MM.1S (cell line): Measurements from ENCODE around the gene TMEM184A.

Experiments
- DNase-seq: peaks from one replicate; pipeline ENCODE4 v3.0.0-alpha.2; 2015
- H2AFZ ChIP-seq: fragments of 300-600 bp; sonication (generic); 2 replicates; pipeline ENCODE4 v1.6.0; 2016; ENCODE audit warnings: antibody characterized with exemption, low read length
- H3F3A ChIP-seq: fragments of 300-600 bp; sonication (generic); 2 replicates; pipeline ENCODE4 v1.6.1; 2016; ENCODE audit warnings: mild to moderate bottlenecking, antibody characterized with exemption, low read length, moderate library complexity, mixed read lengths; ENCODE audit not compliant: insufficient read depth
- H3K27ac ChIP-seq: fragments of 300-600 bp; sonication (generic); 2 replicates; pipeline ENCODE4 v1.5.1; 2016; ENCODE audit warnings: mild to moderate bottlenecking, low read length
- H3K27me3 ChIP-seq: fragments of 300-600 bp; sonication (generic); replicated peaks from 2 replicates; pipeline ENCODE4 v1.6.0; 2016; ENCODE audit warnings: low read length; ENCODE audit not compliant: insufficient read depth
- H3K36me3 ChIP-seq: fragments of 300-600 bp; sonication (generic); replicated peaks from 2 replicates; pipeline ENCODE4 v1.6.1; 2016; ENCODE audit warnings: mild to moderate bottlenecking, low read length, mixed read lengths; ENCODE audit not compliant: insufficient read depth
- H3K4me1 ChIP-seq: fragments of 300-600 bp; sonication (generic); 2 replicates; pipeline ENCODE4 v1.6.1; 2016; ENCODE audit warnings: low read length, mixed read lengths
- H3K4me2 ChIP-seq: fragments of 300-600 bp; sonication (generic); 2 replicates; pipeline ENCODE4 v1.6.0; 2016; ENCODE audit warnings: low read depth, low read length
- H3K4me3 ChIP-seq: fragments of 300-600 bp; sonication (generic); 2 replicates; pipeline ENCODE4 v1.5.1; 2016; ENCODE audit warnings: low read length, mixed read lengths
- H3K79me2 ChIP-seq: fragments of 300-600 bp; sonication (generic); 2 replicates; pipeline ENCODE4 v1.6.1; 2016; ENCODE audit warnings: mixed run types, low read length, mixed read lengths
- H3K9ac ChIP-seq: fragments of 300-600 bp; sonication (generic); 2 replicates; pipeline ENCODE4 v1.6.1; 2016; ENCODE audit warnings: low read length, mixed read lengths
- H3K9me2 ChIP-seq: fragments of 300-600 bp; sonication (generic); replicated peaks from 2 replicates; pipeline ENCODE4 v1.6.1; 2016; ENCODE audit warnings: mild to moderate bottlenecking, low read length, mixed read lengths; ENCODE audit not compliant: insufficient read depth
- H3K9me3 ChIP-seq: fragments of 300-600 bp; sonication (generic); replicated peaks from 2 replicates; pipeline ENCODE4 v1.6.1; 2016; ENCODE audit warnings: mild to moderate bottlenecking, low read length, mixed read lengths; ENCODE audit not compliant: insufficient read depth
- H4K20me1 ChIP-seq: fragments of 300-600 bp; sonication (generic); 2 replicates; pipeline ENCODE4 v1.6.1; 2016; ENCODE audit warnings: mild to moderate bottlenecking, low read length, moderate library complexity, mixed read lengths; ENCODE audit not compliant: insufficient read depth
- CTCF ChIP-seq: fragments of 300-600 bp; sonication (generic); IDR thresholded peaks from 2 replicates; pipeline ENCODE4 v1.5.1; 2016; ENCODE audit warnings: antibody characterized with exemption, low read length, mixed read lengths
- EZH2 ChIP-seq: fragments of 300-600 bp; sonication (generic); optimal IDR thresholded peaks from 2 replicates; pipeline ENCODE3; 2017; ENCODE audit warnings: low read depth, mild to moderate bottlenecking, antibody characterized with exemption, low read length, mixed read lengths
- EZH2phosphoT487 ChIP-seq: fragments of 300-600 bp; sonication (generic); IDR thresholded peaks from 2 replicates; pipeline ENCODE4 v1.6.1; 2018; ENCODE audit warnings: antibody characterized with exemption, low read length

TMEM184A gene

DNA sequence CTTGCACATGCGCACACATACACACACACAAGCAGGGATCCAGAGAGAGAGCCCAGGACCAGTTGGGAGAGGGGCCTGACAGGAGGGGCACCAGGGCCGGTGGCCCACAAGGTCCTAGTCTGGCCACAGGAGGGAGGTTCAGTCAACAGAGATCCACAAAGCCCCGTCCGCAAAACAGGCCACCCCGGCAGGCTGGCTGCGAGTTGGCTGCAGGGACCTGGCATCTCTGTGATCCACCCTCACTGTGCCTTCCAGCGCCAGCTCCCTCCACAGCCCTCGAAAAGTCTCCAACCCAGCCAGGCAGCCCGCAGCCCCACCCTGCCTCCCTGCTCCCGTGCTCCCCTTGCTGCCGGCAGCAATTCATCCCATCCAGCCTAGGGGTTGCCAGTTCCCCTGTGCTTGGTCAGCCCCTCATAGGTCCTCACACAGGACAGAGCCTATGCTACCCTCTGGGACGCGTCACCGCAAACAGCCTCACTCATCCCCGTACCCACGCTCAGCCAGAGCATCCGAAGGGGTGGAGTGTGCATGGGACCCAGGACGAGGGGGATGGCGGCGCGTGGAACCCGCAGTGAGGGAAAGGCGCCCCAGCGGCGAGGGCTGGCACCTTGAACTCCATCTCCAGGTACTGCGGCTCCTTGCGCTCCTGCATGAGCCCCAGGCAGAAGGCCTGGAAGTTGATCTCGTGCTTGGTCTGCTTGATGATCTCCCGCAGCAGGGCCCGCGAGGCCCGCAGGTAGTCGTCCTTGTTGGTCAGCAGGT, 59.3 kb downstream of the TMEM184A start:
- H2AFZ ChIP-seq, result no peak overlapping the region
- TF ChIP-seq EZH2 (no peak), EZH2phosphoT487 (no peak), CTCF (no peak)
- H3K9ac ChIP-seq, result no peak overlapping the region
- H3K9me2 ChIP-seq, result no peaks in the 10 kb centered on the region
- no peaks in the 10 kb centered on the region for H3F3A ChIP-seq
- H3K79me2 ChIP-seq, result peaks cover 12% of the 10 kb centered on the region
- no peak overlapping the region for H3K4me2 ChIP-seq
- no peaks in the 10 kb centered on the region for H3K4me1 ChIP-seq
- no peaks in the 10 kb centered on the region for H4K20me1 ChIP-seq
- DNase-seq, result no peak
- no peaks in the 10 kb centered on the region for H3K9me3 ChIP-seq
- H3K27me3 ChIP-seq, result no peaks in the 10 kb centered on the region
- H3K4me3 ChIP-seq, result no peak overlapping the region
- no peak overlapping the region for H3K27ac ChIP-seq
- H3K36me3 ChIP-seq, result no peaks in the 10 kb centered on the region; the same call in 1 of the 2 replicates

DNA sequence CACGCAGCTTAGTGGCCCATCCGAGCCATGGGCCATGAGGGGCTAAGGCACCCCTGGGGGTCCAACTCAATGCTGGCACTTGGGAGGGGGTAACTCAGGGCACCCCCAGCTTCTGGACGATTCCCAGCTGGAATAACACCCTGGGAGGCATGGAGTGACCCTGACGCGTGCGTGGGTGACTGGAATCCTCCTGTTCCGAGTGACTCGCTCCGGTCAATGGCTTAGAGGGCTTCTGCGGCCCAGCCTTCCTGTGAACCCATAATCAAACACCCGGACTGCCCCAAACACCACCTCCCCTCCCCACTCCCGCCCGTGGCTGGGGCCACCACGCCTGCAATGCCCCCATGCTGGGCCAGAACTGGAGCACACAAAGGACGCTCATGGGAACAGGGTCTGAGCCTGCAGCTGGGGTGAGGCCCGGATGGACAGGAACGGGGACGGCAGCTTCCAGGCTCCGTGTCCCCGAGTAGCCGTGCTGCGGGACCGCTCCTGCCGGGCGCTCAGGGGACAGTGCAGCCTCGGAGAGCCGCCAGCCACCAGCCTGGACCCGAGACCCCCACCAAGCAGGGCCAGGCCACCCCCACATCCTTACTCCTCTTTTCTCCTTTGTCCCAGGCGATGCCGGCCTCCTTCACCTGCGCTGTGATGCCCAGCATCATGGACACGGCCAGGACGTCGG, 60.3 kb downstream of the TMEM184A start:
- H3K79me2 ChIP-seq, result peaks cover 4% of the 10 kb centered on the region
- no peak overlapping the region for H3K4me2 ChIP-seq
- H3K9ac ChIP-seq, result no peak overlapping the region
- no peaks in the 10 kb centered on the region for H3K4me1 ChIP-seq
- H3K27me3 ChIP-seq, result no peaks in the 10 kb centered on the region
- TF ChIP-seq CTCF, result no peak
- TF ChIP-seq EZH2phosphoT487, result no peak
- TF ChIP-seq EZH2, result no peak
- H3K4me3 ChIP-seq, result no peak overlapping the region
- no peaks in the 10 kb centered on the region for H4K20me1 ChIP-seq
- DNase-seq, result no peak
- H2AFZ ChIP-seq, result no peak overlapping the region
- no peaks in the 10 kb centered on the region; the same call in 1 of the 2 replicates for H3K36me3 ChIP-seq
- H3K9me2 ChIP-seq, result no peaks in the 10 kb centered on the region
- H3K27ac ChIP-seq, result no peak overlapping the region
- H3F3A ChIP-seq, result no peaks in the 10 kb centered on the region
- H3K9me3 ChIP-seq, result no peaks in the 10 kb centered on the region

DNA sequence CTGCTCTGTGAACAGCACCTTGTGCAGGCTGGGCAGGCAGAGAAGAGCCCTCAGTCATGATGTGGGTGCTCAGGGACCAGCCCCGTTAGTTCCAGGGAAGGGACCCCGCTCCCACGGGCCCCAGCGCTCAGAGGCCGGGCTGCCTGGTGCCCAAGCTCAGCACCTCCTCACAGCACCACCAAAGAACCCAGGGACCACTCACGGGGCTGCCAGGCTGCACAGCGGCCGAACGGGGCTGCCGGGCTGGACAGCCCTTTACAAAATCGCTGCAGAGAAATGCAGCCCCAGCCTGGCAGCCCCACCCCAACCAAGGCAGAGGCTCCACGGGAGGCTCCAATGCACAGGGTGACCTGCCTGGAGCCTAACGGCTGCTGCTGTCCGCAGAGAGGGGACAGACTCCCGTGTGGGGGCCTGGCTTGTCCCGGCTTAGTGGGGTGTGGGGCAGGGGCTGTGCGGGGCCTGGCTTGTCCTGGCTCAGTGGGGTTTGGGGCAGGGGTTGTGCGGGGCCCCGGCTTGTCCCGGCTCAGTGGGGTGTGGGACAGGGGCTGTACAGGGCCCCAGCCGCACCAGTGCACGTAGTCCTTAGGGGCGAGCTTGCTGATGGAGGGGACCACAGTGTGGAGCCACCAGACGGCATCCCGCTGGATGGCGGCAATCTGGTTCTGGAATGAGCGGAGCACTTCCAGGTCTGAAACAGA, 61.0 kb downstream of the TMEM184A start:
- Histone ChIP-seq H3K4me3 (no peak overlapping the region), H3K27me3 (no peaks in the 10 kb centered on the region), H3K4me1 (no peaks in the 10 kb centered on the region), H3K36me3 (no peaks in the 10 kb centered on the region; the same call in 1 of the 2 replicates), H3K27ac (no peak overlapping the region), H2AFZ (no peak overlapping the region), H3K4me2 (no peak overlapping the region), H3K9me2 (no peaks in the 10 kb centered on the region), H4K20me1 (no peaks in the 10 kb centered on the region), H3K9ac (no peak overlapping the region), H3F3A (no peaks in the 10 kb centered on the region), H3K9me3 (no peaks in the 10 kb centered on the region), H3K79me2 (no peaks in the 10 kb centered on the region)
- DNase-seq, result no peak
- TF ChIP-seq EZH2 (no peak), CTCF (no peak)
